NCI-H524 treated with DMSO at 0.1 percent for 48 hours (cell line): ENCODE results near the gene POLD3.
"Not testable (repeated sequence)": the region's sequence is repeated elsewhere in the genome, so short reads cannot be mapped to it uniquely, and the experiment has no call there.

Experiments
- DNase-seq: peaks from one replicate; lab custom pipeline; 2025; lab: John Stamatoyannopoulos, UW

Gene POLD3

GRCh38 chr11:74637700-74638099, 45.3 kb downstream of the POLD3 start:
- DNase-seq: no peak

GRCh38 chr11:74638869-74639268, 46.5 kb downstream of the POLD3 start:
- DNase-seq: no peak

DNA sequence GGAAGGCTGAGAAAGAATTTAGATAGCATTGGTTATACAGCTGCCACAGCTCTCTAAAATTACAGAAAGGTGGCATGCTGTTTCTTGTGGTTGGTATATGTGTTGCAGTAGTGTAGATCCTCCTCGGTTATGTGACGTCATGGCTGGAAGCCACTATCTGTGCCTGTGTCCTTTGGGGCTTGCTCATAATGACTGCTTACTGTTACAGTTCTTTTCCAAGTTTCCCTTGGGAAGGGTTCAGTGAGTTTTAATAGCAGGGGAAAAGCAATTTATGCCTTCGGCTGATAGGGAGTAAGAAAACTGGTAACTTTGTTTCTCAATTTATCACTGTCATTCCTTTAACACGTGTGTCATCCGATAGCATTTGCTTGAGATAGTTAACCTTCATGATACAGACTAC, 47.2 kb downstream of the POLD3 start:
- DNase-seq: no peak

DNA sequence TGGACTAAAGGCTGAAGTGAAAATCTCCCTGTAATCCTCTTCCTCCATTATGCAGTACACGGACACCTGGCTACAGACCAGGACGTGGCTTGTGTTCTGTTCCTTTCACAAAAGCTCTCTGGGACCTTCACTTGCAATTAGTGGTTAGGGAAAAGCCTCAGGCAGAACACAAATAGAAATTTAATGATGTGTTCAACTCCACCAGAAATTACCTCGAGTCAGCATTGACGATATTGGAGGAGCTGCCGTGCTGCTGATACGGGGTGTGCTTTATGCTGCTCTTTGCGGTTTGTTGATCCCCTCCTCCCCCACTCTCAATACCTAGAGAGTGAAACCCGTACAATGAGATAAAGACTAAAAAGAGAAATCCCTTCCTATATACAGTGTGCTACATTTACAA, 48.9 kb downstream of the POLD3 start:
- no peak for DNase-seq

GRCh38 chr11:74641905-74642304, 49.5 kb downstream of the POLD3 start:
- no peak for DNase-seq

GRCh38 chr11:74642912-74643311, 50.5 kb downstream of the POLD3 start:
- DNase-seq: no peak

- no peak for DNase-seq
Observed at GRCh38 chr11:74644081-74644480, 51.7 kb downstream of the POLD3 start.

DNA sequence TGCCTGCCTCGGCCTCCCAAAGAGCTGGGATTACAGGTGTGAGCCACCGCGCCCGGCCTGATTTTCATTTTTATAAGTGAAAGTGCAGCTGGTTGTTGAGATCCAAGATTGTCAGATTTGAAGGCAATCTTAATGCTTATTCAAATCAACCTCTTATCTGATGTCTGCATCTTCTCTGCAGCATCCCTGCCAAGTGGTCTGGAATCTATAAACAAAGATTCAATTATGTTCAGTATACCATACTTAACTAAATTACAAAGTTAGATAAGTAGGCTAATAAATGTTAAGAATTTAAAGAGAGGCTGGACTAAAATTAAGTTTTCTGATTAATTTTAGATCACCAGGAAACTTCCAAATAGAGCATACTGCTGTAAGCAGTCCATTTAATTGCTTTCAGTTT, 53.8 kb downstream of the POLD3 start:
- DNase-seq: no peak

GRCh38 chr11:74646954-74647353, 54.6 kb downstream of the POLD3 start:
- no peak for DNase-seq

- DNase-seq: no peak
Observed at GRCh38 chr11:74647404-74647803, 55.0 kb downstream of the POLD3 start.

DNA sequence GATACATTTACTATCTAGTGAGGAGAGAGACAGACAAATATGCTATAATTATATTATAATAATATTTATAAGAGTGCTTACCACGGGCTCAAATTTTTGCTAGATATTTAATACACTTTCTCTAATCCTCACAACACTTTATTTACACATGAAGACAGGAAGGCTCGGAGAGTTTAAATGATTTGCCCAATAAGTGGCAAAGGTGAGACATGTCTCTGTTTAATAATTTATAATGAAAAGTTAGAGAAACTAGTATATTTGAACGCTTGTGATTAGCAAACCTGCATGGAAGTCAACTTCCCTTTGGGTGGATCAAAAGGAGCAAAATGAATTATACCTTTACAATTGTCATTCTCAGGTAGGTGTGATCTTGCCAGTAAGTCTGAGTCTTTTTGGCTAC, 55.4 kb downstream of the POLD3 start:
- DNase-seq: no peak

DNA sequence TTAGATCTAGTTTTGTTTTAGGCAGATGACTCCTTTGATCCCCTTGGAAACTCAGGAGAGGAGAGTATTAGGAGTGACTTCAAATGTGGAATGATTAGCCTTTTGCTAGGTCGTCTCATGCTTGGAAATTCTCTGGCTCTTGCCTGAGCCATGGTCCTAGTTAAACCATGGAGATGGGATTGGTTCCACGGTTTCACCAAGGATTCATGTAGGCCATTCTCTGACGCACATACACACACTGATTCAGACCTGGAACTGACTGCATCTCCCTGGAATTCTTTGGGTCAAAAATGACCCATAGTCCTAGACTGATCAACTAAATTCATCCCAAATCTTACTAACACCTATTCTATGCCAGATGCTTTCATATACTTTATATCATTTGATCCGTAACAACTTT, 56.5 kb downstream of the POLD3 start:
- no peak for DNase-seq

- no peak for DNase-seq
Observed at GRCh38 chr11:74650498-74650897, 58.1 kb downstream of the POLD3 start.

- no peak for DNase-seq
Observed at GRCh38 chr11:74654976-74655375, 62.6 kb downstream of the POLD3 start.

DNA sequence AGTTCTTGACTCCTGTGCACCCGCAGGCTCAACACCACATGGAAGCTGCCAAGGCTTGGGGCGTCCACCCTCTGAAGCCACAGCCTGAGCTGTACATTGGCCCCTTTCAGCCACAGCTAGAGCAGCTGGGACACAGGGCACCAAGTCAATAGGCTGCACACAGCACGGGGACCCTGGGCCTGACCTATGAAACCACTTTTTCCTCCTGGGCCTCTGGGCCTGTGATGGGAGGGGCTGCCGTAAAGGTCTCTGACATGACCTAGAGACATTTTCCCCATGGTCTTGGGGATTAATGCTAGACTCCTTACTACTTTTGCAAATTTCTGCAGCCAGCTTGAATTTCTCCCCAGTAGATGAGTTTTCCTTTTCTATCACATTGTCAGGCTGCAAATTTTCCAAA, 66.7 kb downstream of the POLD3 start:
- not testable (repeated sequence) for DNase-seq

DNA sequence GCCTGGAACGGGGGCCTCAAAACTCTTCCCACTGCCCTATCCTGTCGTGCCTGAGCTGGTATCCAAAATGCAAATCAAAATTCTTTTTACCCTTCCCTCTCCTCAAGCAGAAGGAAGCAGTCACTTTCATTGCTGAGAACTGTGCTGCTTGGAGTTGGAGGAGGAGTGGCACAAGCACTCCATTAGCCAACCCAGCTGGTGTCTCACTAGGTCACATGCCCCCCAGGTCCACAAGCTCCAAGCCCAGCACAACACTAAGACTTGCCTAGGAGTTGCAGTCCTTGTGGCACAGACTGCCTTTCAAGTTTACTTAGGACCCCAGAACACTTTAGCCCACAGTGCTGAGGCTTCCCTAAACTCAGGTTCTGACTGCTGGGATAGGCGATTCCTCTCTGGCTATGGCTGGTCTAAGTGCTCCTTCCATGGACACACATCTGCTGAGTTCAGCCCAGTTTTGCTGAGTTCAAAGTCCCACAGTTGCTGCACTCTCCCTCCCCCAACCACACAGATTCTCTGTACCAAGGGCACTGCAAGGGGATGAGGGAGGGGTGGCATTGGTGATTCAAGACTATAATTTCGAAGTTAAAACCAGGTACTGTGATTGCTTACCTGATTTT, 70.2 kb downstream of the POLD3 start:
- no peak for DNase-seq

DNA sequence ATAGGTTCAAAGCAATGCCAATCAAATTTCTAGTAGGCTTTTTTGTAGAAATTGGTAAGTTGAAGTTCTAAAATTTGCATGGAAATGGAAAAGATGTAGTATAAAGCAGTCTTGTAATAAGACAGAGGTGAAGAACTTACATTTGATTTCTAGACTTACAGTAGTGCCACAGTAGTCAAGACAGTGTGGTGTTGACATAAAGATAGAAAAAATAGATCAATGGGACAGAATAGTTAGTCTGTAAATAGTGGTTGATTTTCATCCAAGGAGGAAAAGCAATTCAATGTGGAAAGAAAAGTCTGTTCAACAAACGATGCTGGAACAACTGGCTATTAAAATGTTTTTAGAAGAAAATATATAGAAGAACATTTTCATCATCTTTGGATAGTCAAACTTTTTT, 70.9 kb downstream of the POLD3 start:
- no peak for DNase-seq

GRCh38 chr11:74669211-74670160, 77.1 kb downstream of the POLD3 start:
- DNase-seq: no peak

GRCh38 chr11:74670171-74670570, 77.8 kb downstream of the POLD3 start:
- DNase-seq: no peak

DNA sequence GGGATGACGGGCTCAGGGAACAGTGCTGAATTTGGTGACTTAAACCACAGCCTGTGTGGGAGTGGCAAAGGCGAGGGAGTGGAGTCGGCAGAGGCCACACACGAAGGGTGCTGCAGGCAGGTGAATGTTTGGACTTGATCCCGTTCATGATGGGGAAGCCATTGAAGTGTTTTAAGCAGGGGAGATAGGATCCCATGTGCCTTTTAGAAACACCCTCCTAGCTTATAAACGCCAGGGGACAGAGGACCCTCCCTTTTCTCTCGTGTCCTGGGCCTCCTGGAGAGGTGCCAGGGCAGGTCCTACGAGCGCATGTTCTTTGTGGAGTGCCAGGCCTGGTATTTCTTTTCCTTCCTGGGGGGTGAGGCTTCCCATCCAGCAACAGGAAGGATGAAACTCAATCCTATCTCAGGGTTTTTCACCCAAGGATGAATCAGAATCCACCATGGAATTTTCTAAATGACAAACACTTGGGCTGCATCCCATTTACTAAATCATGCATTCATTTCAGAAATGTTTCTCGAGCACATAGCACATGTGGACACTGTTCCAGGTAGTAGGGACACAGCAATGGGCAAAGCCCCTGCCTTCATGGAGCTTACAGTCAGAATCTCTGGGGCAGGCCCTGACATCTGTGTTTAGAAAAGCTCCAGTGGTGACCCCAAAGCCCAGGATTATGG, 79.3 kb downstream of the POLD3 start:
- no peak for DNase-seq

- no peak for DNase-seq
Observed at GRCh38 chr11:74672332-74672955, 80.1 kb downstream of the POLD3 start.

DNA sequence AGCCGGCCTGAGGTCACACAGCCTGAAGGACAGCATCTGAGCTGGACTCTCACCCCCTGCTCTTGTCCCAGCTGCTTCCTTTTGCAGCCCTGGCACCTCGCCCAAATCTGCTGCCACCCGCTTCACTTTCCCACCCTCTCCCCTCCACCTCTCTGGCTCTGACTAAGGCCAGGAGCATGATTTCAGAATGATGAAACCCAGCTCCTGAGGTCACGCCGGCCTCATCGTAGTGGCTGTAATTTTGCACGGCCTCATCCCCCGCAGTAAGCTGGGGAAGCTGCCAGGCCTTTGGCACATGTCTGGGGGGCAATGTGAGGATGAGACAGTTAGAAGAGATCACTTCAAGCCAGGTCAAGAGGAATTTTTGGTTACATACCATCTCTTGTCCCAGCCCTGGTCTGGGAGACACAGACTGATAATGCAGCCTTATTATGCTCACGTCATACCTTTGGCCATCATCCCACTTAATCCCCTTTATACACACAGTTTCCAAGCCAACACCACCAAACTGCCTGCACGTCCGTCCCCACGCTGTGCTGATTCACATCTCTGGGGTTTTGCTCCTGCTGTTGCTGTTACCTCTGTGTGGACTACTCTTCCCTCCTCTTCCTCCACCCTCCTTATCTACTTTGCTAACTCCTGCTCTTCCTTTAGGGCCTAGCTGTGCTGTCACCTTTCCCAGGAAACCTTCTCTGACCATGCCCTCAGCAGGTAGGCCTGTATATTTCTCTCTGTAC, 80.7 kb downstream of the POLD3 start:
- DNase-seq: no peak
